ENCODE results near the gene MGAT3. TPM values are rescaled to one million over a fixed set of nuclear protein-coding genes. Genes with fewer than 3 reads are reported as not detected.

MGAT3 gene
- total RNA-seq, 1 donor from 2014 or later = 0.53 TPM

GRCh38 chr22:39522567-39523300 lies 65.9 kb downstream of the MGAT3 start:
- TF ChIP-seq CTCF (IDR thresholded peaks at IDR 0.05; ENCODE audit: insufficient read depth, low read length, severe bottlenecking) = no peak
- FAIRE-seq (no peak), DNase-seq (ENCODE audit: low read depth) (peak; percentile 59)
- no peaks in the 10 kb centered on the region for H3K27me3 ChIP-seq (ENCODE audit: control insufficient read depth, insufficient read depth, low read length)
- H3K4me3 ChIP-seq (ENCODE audit: low read depth, low read length) = peak overlapping the region; percentile 91
- H3K36me3 ChIP-seq (ENCODE audit: control insufficient read depth, insufficient read depth, low read length) = peaks cover 13% of the 10 kb centered on the region

- no peaks in the 10 kb centered on the region for H3K27me3 ChIP-seq (ENCODE audit: control insufficient read depth, insufficient read depth, low read length)
- no peak overlapping the region for H3K4me3 ChIP-seq (ENCODE audit: low read depth, low read length)
- TF ChIP-seq CTCF (IDR thresholded peaks at IDR 0.05; ENCODE audit: insufficient read depth, low read length, severe bottlenecking) = no peak
- peaks cover 16% of the 10 kb centered on the region for H3K36me3 ChIP-seq (ENCODE audit: control insufficient read depth, insufficient read depth, low read length)
- FAIRE-seq (no peak), DNase-seq (ENCODE audit: low read depth) (no peak)
These were observed 67.4 kb downstream of the MGAT3 start for GRCh38 chr22:39524089-39524752.

GRCh38 chr22:39524753-39525657 lies 68.2 kb downstream of the MGAT3 start:
- FAIRE-seq (no peak), DNase-seq (ENCODE audit: low read depth) (no peak)
- no peak overlapping the region for H3K4me3 ChIP-seq (ENCODE audit: low read depth, low read length)
- H3K27me3 ChIP-seq (ENCODE audit: control insufficient read depth, insufficient read depth, low read length) = no peaks in the 10 kb centered on the region
- H3K36me3 ChIP-seq (ENCODE audit: control insufficient read depth, insufficient read depth, low read length) = peaks cover 22% of the 10 kb centered on the region
- TF ChIP-seq CTCF (IDR thresholded peaks at IDR 0.05; ENCODE audit: insufficient read depth, low read length, severe bottlenecking) = no peak

GRCh38 chr22:39525658-39525975 lies 68.8 kb downstream of the MGAT3 start:
- no peaks in the 10 kb centered on the region for H3K27me3 ChIP-seq (ENCODE audit: control insufficient read depth, insufficient read depth, low read length)
- DNase-seq (ENCODE audit: low read depth) (no peak), FAIRE-seq (no peak)
- H3K36me3 ChIP-seq (ENCODE audit: control insufficient read depth, insufficient read depth, low read length) = peaks cover 24% of the 10 kb centered on the region
- H3K4me3 ChIP-seq (ENCODE audit: low read depth, low read length) = no peak overlapping the region
- TF ChIP-seq CTCF (IDR thresholded peaks at IDR 0.05; ENCODE audit: insufficient read depth, low read length, severe bottlenecking) = no peak

GRCh38 chr22:39526736-39527171 lies 69.9 kb downstream of the MGAT3 start:
- Histone ChIP-seq H3K27me3 (ENCODE audit: control insufficient read depth, insufficient read depth, low read length) (no peaks in the 10 kb centered on the region), H3K4me3 (ENCODE audit: low read depth, low read length) (no peak overlapping the region)
- no peak for TF ChIP-seq CTCF (IDR thresholded peaks at IDR 0.05; ENCODE audit: insufficient read depth, low read length, severe bottlenecking)

More at GRCh38 chr22:39526736-39527171, 69.9 kb downstream of the MGAT3 start:
- FAIRE-seq (no peak), DNase-seq (ENCODE audit: low read depth) (no peak)
- peaks cover 16% of the 10 kb centered on the region for H3K36me3 ChIP-seq (ENCODE audit: control insufficient read depth, insufficient read depth, low read length)

Measured in bronchial epithelial cell (primary cell).